Ovary (tissue), 3 donors: ENCODE results near the gene CTRB1.

ENCODE experiments used
- CTCF ChIP-seq, 3 donors: fragments of 450-650 bp in 2 of 3; fragments of 200-600 bp in 1 of 3; IDR thresholded peaks; one replicate each; pipeline versions ENCODE4 v1.5.1 to v1.8.0; 2016 to 2022; ENCODE audit warnings: antibody characterized with exemption in 3 of 3, mild to moderate bottlenecking in 1 of 3
- EP300 ChIP-seq: sonication (generic); formaldehyde crosslinking; IDR thresholded peaks from one replicate; pipeline ENCODE4 v1.6.1; 2017; ENCODE audit warnings: antibody characterized with exemption
- POLR2A ChIP-seq: fragments of 450-650 bp; IDR thresholded peaks from one replicate; pipeline ENCODE4 v1.6.1; 2017; ENCODE audit warnings: antibody characterized with exemption, mild to moderate bottlenecking, moderate library complexity
- donor health status: DM: no; HTN: no; CAD: no.

GRCh38 chr16:75250089-75250808 is 31.5 kb downstream of the CTRB1 start:
- TF ChIP-seq CTCF (IDR thresholded peaks at IDR 0.05) (no peak), POLR2A (no peak), EP300 (no peak)
